Measurements from ENCODE around the gene PEX5L. TPM values are rescaled to one million over a fixed set of nuclear protein-coding genes. Genes with fewer than 3 reads are reported as not detected.

PEX5L gene
- total and polyA plus RNA-seq, 10 of the 15 experiments (the other 5 are each of a cell fraction or from before 2014, with no cell fraction given) = 0.11 to 17.0 (median 0.50) TPM

DNA sequence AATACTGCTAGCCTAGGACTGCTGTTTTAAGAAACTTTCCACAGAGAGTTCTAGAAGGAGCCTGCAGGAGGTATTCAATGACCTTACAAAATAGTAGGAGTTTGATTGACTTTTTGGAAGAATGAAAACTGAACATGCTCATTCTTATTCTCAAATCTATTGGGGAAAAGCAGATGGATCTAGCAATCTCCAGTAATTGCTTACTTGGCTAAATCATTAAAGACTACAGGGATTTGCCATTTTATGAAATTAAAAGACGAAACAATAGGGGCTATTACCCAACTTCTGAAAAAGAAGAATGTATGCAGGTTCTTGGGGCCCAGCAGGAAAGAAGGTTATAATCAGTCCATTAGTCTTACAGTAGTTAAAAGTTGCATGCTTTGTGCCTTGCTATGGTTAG is 29.9 kb upstream of the PEX5L start:
- no peak for ATAC-seq
- H3K4me3 ChIP-seq = no peak overlapping the region
- TF ChIP-seq MXI1 (IDR thresholded peaks at IDR 0.05; ENCODE audit: low read depth, low read length) (no peak), TARDBP (IDR thresholded peaks at IDR 0.05; ENCODE audit: borderline replicate concordance) (no peak), SMC3 (IDR thresholded peaks at IDR 0.05; ENCODE audit: borderline replicate concordance, low read length) (no peak), JUND (IDR thresholded peaks at IDR 0.05; ENCODE audit: low read depth, low read length) (no peak), PML (IDR thresholded peaks at IDR 0.05; ENCODE audit: low read length) (no peak), SREBF2 (IDR thresholded peaks at IDR 0.05; ENCODE audit: low read length) (no peak)
- TF ChIP-seq, protein P1, sequence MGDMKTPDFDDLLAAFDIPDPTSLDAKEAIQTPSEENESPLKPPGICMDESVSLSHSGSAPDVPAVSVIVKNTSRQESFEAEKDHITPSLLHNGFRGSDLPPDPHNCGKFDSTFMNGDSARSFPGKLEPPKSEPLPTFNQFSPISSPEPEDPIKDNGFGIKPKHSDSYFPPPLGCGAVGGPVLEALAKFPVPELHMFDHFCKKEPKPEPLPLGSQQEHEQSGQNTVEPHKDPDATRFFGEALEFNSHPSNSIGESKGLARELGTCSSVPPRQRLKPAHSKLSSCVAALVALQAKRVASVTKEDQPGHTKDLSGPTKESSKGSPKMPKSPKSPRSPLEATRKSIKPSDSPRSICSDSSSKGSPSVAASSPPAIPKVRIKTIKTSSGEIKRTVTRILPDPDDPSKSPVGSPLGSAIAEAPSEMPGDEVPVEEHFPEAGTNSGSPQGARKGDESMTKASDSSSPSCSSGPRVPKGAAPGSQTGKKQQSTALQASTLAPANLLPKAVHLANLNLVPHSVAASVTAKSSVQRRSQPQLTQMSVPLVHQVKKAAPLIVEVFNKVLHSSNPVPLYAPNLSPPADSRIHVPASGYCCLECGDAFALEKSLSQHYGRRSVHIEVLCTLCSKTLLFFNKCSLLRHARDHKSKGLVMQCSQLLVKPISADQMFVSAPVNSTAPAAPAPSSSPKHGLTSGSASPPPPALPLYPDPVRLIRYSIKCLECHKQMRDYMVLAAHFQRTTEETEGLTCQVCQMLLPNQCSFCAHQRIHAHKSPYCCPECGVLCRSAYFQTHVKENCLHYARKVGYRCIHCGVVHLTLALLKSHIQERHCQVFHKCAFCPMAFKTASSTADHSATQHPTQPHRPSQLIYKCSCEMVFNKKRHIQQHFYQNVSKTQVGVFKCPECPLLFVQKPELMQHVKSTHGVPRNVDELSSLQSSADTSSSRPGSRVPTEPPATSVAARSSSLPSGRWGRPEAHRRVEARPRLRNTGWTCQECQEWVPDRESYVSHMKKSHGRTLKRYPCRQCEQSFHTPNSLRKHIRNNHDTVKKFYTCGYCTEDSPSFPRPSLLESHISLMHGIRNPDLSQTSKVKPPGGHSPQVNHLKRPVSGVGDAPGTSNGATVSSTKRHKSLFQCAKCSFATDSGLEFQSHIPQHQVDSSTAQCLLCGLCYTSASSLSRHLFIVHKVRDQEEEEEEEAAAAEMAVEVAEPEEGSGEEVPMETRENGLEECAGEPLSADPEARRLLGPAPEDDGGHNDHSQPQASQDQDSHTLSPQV (IDR thresholded peaks at IDR 0.05) = no peak
- TF ChIP-seq, protein P2, sequence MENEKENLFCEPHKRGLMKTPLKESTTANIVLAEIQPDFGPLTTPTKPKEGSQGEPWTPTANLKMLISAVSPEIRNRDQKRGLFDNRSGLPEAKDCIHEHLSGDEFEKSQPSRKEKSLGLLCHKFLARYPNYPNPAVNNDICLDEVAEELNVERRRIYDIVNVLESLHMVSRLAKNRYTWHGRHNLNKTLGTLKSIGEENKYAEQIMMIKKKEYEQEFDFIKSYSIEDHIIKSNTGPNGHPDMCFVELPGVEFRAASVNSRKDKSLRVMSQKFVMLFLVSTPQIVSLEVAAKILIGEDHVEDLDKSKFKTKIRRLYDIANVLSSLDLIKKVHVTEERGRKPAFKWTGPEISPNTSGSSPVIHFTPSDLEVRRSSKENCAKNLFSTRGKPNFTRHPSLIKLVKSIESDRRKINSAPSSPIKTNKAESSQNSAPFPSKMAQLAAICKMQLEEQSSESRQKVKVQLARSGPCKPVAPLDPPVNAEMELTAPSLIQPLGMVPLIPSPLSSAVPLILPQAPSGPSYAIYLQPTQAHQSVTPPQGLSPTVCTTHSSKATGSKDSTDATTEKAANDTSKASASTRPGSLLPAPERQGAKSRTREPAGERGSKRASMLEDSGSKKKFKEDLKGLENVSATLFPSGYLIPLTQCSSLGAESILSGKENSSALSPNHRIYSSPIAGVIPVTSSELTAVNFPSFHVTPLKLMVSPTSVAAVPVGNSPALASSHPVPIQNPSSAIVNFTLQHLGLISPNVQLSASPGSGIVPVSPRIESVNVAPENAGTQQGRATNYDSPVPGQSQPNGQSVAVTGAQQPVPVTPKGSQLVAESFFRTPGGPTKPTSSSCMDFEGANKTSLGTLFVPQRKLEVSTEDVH (IDR thresholded peaks at IDR 0.05; ENCODE audit: low read depth, partially characterized antibody) = no peak

More for the DNA sequence above, 29.9 kb upstream of the PEX5L start:
- Histone ChIP-seq H2AFZ (ENCODE audit: control insufficient read depth, low read depth, low read length) (no peak overlapping the region), H3K79me2 (ENCODE audit: control insufficient read depth, insufficient read depth, low read length) (no peaks in the 10 kb centered on the region), H3K9me3 (replicated peaks; ENCODE audit: control insufficient read depth, insufficient read depth, low read length) (no peaks in the 10 kb centered on the region), H3K4me2 (ENCODE audit: control insufficient read depth, insufficient read depth) (no peak overlapping the region), H3K36me3 (ENCODE audit: control insufficient read depth in 2 of 2, insufficient read depth in 2 of 2, low read length in 1 of 2) (no peaks in the 10 kb centered on the region), H4K20me1 (ENCODE audit: control insufficient read depth, insufficient read depth) (no peaks in the 10 kb centered on the region), H3K27me3 (replicated peaks in 1 of 2; ENCODE audit: control insufficient read depth in 2 of 2, insufficient read depth in 2 of 2, low read length in 1 of 2) (no peaks in the 10 kb centered on the region), H3K4me1 (ENCODE audit: control insufficient read depth, insufficient read depth, low read length) (no peaks in the 10 kb centered on the region), H3K27ac (ENCODE audit: control insufficient read depth, insufficient read depth) (no peak overlapping the region), H3K9ac (ENCODE audit: control insufficient read depth, insufficient read depth, low read length) (no peak overlapping the region)
- no TSS peak for BruUV-seq (replicated peaks)
- 0% methylated on average over 1 of the region's 1 CpG for WGBS (ENCODE audit: insufficient coverage, insufficient replicate concordance, low lambda C conversion rate, missing lambda C conversion rate)
- in situ Hi-C loops (cut with MboI) (no loop called here), intact Hi-C loops (cut with micrococcal nuclease; ENCODE audit: unreplicated experiment) (no loop called here)
- ChIA-PET RAD21 (ENCODE audit: unreplicated experiment) (no interaction called here), POLR2A (no interaction called here), CTCF (interaction anchor here (1.1 kb wide), 1 partner anchor 568 kb away, joined by 3 read pairs; no protein-coding TSS in a partner anchor), SMC1A (ENCODE audit: uncharacterized antibody, unreplicated experiment) (no interaction called here)
- DNase-seq (ENCODE audit: low read depth, low spot score) (no peak), FAIRE-seq (no peak)
